ENCODE data around the gene SLF2.
A peak's percentile ranks its signal among the peaks of the same experiment; 100 is the strongest.
"Not testable (repeated sequence)": the region's sequence is repeated elsewhere in the genome, so short reads cannot be mapped to it uniquely, and the experiment has no call there.

Gene SLF2

GRCh38 chr10:100962351-100963080 lies 49.8 kb downstream of the SLF2 start:
- no peak for DNase-seq (ENCODE audit: low read depth)

GRCh38 chr10:100963826-100964225 lies 51.1 kb downstream of the SLF2 start:
- no peak for DNase-seq (ENCODE audit: low read depth)

DNA sequence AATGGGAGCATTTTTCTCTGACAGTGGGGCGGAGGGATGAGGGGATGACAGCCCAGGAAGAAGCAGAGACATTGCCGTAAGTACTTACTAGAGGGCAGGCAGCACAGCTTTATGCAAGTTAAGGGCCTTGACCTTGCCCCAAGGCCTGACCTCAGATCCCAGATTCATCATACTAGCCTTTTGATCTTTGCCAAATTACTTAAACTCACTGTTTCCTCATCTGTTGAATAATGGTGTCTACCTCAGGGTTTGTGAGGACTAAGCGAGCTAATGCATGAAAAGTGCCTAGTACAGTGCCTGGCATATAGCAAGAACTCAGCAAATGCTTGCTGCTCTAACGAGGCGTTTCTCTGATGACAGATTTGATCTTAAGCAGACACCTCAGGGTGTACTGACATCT lies 53.1 kb downstream of the SLF2 start:
- DNase-seq (ENCODE audit: low read depth) = no peak

DNA sequence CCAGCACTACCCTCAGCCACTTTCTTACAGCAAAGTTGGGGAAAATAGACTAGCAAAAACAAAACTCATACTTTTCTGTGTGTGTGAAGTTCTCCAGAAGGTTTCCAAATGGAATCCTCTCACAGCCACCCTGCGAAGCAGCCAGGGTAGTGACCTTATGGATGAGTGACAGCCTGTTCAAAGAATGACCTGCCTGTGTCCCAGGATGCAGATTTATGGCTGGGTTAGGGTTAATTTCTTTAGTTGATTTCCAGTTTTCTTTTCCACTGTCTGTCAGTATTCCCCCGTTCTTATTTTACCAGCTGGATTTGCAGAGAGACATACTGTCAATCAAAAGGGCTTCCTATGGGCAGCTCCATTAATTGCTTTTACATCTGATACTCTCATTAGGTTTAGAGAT lies 54.1 kb downstream of the SLF2 start:
- DNase-seq (ENCODE audit: low read depth) = no peak

DNA sequence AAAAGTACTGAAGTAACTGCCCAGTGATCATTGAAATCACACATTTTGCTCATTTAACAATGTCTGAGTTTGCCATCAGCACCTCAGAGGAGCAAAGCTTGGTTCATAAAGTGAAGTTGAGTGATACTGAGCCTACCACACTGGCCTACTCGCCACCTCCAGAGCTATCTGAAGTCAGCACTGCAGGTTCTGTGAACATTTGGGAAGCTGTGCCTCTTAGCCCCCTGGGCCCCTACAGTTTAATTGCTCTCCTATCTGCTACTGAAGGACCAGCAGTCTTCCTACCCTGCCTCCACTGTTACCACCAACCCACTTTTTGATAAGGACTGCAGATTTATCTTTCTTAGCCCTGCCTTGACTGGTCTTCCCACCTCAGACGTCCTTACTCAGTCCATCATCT lies 54.6 kb downstream of the SLF2 start:
- no peak for DNase-seq (ENCODE audit: low read depth)

DNA sequence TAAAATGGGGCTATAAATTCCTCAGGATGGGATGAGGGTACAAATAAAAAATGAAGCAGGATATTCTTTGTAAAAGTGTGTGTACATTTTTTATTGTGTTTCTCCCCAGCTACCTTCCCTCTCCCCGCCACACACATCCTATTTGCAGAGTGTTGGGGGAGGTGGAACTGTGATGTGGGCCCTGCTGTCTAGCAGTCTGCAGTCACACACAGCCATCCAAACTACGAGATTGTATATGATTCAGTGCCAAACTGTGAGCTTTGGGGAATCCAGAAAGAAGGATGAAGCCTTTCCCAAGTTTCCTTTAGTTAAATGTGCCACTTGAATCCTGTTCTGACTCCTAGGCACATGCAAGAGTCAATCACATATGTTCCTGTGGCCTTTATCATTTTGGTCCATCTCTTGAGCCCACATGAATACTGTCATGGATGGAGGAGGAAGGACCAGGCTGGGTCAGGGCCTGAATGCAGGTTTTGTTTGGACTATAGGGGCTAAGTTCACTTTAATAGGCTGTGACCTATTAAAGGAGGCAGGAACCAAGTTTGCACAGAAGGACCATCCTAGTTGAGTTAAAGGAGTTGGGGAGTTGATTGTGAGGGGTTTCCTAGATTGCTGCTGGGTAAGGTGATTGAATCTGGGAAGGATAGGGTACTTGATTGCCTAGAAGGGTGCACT lies 55.4 kb downstream of the SLF2 start:
- no peak for DNase-seq (ENCODE audit: low read depth)

GRCh38 chr10:100968863-100969186 lies 56.1 kb downstream of the SLF2 start:
- DNase-seq (ENCODE audit: low read depth) = no peak

- peak; percentile 22 for DNase-seq (ENCODE audit: low read depth)
Observed at GRCh38 chr10:100969187-100970075, 56.7 kb downstream of the SLF2 start, which contains the start of gene SEMA4G. TSS of gene SEMA4G (plus strand) at chr10:100969504. CDS start at chr10:100972913, 3,409 bp downstream.

DNA sequence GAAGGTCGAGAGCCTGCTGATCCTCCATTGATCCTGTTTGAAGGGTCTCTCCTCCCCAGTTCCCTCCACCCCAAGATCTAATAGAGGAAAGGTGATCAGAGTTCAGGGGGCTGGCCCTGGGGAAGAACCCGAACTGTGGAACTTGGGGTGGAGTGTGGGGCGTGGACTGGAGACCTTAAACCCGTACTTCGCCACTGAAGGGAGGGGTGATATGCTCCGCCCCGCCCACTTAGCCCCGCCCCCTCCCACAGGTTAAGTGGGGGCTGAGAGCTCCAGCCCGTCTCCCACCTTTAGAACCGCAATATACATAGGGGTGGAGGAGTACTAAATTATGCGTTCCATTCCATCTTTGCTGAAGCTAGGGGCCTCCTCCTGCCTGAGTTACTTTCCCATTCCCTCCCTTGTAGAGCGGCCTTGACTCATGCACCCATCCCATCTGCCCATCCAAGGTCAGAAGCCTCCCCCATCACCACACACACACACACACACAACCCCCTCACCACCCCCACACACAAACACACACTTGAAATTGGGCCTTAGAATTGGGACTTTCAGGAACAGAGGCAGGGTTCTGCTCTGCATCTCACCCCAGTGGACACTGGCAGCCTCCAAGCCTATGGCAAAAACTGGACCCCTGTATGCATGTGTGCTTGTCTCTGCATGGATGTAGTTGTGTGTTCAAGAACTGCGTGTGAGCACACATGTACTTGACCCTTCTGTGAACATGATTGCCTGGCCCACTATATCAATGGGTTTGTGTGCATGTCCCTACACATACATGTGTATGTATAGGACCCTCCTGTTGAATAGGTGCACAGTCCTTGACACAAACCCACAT lies 57.5 kb downstream of the SLF2 start:
- peak; percentile 21 for DNase-seq (ENCODE audit: low read depth)

DNA sequence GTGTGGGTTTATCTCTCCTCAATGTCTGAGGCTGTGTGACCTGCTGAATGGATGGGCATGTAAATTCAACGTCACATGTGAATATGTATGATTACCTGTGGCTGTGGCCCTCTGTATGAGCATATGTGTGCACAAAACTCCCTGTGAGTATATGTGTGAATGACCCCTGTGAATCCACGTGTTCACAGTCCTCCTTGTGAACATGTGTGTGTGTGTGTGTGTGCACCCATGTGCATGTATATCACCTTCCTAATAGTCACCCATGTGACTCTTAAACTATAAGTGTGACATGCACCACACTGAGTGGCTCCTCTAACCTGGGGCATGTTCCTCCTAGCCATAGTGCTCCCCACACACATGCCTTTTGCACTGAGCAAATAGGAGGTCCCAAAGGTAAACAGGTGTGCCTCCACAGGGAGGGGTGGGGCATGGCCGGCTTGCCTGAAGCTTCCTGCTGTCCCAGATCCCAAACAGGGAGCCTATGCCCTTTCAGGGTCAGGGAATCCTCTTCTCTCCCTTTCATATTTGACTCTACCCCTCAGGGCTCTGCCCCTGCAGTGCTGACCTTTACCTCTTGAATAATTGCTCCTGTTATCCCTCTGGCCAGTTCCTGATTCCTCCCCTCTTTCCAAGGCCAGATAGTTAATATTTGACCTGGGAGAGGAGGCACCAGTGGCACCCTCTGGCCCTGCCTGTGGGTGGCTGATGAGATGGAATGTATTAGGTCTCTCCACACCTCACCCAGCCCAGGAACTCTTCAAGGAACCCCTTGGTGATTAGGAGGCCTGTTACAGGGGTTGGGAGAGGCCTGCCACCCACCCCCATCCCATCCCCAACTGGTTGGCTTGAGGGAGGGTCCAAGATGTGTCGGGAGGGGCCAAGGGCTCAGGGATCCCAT lies 58.4 kb downstream of the SLF2 start:
- no peak for DNase-seq (ENCODE audit: low read depth)

DNA sequence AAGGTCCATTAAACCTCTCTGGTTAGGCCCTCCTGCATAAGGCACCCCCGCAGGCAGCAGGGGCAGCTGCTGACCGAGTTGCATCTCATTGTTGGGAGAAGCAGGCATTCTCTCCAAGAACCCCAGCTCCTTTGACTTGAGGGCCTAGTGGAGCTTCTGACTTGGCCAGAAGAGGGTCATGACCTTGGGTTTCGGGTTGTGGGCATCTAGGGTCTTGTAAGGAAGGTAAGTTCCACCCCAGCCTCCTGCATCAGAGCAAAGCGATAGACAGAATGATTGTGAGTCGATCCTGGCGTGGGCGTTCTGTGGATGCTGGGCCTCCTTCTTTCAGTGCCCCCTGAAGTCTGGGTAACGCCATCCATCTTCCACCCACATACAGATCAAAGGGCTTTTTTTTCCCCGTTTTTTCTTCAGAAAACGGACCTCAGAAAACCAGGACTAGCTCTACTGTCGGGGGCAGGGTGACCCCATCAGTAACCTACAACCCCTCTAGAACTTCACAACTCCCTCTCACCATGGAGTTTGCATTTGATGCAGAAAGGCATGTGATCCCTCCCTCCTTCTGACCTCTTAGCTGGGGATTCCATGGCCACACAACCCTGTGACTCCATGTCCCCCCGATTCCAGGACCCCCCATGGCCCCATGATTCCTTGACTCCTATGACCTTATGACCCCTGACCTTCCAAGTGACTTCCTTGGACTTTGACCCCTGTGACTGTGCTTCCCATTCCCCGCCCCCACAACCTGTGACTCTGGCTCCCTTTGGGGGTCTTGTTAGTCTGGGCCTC lies 59.5 kb downstream of the SLF2 start:
- no peak for DNase-seq (ENCODE audit: low read depth)

DNA sequence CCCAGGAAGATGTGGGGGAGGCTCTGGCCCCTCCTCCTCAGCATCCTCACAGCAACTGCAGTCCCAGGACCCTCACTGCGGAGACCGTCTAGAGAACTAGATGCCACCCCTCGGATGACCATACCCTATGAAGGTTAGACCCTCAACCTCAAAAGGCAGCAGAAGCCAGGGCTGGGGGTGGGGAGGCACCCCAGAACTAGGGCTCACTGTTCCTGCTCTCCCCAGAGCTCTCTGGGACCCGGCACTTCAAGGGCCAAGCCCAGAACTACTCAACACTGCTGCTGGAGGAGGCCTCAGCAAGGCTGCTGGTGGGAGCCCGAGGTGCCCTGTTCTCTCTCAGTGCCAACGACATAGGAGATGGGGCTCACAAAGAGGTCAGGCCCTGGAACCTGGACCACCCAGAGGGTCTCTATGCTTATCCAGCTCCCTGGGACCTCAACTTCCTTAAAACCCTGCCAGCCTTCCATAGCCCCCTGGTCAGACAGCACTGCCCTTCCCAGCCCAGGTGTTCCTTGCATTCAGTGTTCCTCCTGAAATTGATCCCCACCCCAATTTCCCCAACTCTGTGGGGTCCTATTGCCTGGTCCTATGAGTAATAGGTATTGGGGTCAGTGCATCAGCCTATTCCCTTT lies 60.3 kb downstream of the SLF2 start:
- DNase-seq (ENCODE audit: low read depth) = no peak

DNA sequence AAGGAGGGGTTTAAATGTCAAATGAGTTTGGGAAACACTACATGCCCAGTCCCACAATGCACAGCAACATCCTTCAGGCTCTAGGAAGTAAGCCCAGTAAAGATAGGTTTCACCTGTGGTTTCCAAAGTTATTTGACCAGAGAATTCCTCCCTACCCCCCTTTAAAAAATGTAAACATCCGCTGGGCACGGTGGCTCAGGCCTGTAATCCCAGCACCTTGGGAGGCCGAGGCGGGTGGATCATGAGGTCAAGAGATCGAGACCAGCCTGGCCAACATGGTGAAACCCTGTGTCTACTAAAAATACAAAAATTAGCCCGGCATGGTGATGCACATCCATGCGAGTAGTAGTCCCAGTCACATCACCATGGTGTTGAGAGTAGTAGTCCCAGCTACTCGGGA lies 62.6 kb downstream of the SLF2 start:
- DNase-seq (ENCODE audit: low read depth) = not testable (repeated sequence)

- no peak for DNase-seq (ENCODE audit: low read depth)
Observed at GRCh38 chr10:100976906-100977305, 64.1 kb downstream of the SLF2 start.

DNA sequence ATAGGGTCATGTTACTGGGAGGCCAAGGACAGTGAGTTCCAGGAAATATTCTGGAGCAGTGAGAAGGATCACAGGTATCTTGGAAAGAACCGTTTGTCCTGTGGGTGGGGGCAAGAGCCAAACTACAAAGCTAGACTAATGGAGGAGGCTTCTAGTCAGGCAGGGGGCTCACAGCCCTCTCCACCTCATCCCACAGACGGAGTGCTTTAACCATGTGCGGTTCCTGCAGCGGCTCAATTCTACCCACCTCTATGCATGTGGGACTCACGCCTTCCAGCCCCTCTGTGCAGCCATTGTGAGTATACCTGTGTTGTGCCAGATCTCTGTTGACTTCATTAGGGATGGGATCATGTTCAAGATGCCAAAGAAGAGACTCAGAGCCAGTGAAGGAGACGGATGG lies 64.7 kb downstream of the SLF2 start:
- no peak for DNase-seq (ENCODE audit: low read depth)

- DNase-seq (ENCODE audit: low read depth) = no peak
Observed at GRCh38 chr10:100978121-100978900, 65.5 kb downstream of the SLF2 start.

DNA sequence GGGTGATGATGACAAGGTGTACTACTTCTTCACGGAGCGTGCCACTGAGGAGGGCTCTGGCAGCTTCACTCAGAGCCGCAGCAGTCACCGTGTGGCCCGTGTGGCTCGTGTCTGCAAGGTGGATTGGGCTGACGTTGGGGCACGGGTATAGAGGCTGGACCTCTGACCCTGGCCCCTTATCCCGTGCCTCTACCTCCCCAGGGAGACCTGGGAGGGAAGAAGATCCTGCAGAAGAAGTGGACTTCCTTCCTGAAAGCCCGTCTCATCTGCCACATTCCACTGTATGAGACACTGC lies 66.1 kb downstream of the SLF2 start:
- no peak for DNase-seq (ENCODE audit: low read depth)

- DNase-seq (ENCODE audit: low read depth) = no peak
Observed at GRCh38 chr10:100979791-100980272, 67.1 kb downstream of the SLF2 start.

DNA sequence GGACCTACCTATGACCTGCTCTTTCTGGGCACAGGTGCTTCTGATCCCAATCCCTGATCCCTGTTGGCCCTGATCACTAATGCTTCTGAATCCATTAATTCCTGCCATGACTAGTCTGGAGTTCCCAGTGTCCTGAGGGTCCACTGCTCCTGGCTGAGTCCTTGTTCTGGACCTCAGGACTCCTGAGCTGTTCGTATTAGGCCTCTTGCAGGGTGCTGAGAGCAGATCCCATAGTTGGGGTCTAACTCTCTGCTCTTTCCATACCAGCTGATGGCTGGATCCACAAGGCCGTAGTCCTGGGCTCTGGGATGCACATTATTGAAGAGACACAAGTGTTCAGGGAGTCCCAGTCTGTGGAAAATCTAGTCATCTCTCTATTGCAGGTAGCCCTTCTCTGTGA lies 67.5 kb downstream of the SLF2 start:
- no peak for DNase-seq (ENCODE audit: low read depth)

Measured in stimulated activated CD8-positive, alpha-beta memory T cell treated with anti-CD3 and anti-CD28 coated beads, Interleukin-4, amount 100 ng/mL, for 24 hours (primary cell).